Kidney epithelial cell (primary cell): ENCODE data around the gene STIM1. TPM values are rescaled to one million over a fixed set of nuclear protein-coding genes. Genes with fewer than 3 reads are reported as not detected.

Experiments used
- DNase-seq: peaks from one replicate; pipeline ENCODE4 v3.0.0-alpha.2; 2010; ENCODE audit warnings: low read depth
- H3K27me3 ChIP-seq: 2 replicates; pipeline ENCODE4 v1.6.0; 2011; ENCODE audit warnings: low read length; ENCODE audit not compliant: control insufficient read depth, insufficient read depth
- H3K36me3 ChIP-seq: 2 replicates; pipeline ENCODE4 v1.5.1; 2011; ENCODE audit warnings: low read length; ENCODE audit not compliant: control insufficient read depth, insufficient read depth
- H3K4me3 ChIP-seq: 2 replicates; pipeline ENCODE4 v1.5.1; 2011; ENCODE audit warnings: low read depth, mild to moderate bottlenecking, control low read depth, low read length
- CTCF ChIP-seq: IDR thresholded peaks from 2 replicates; pipeline ENCODE4 v1.5.1; 2011; ENCODE audit warnings: mild to moderate bottlenecking, moderate library complexity, low read length, control low read depth, inconsistent platforms; ENCODE audit not compliant: insufficient read depth, poor library complexity, severe bottlenecking
- total RNA-seq: library from RNA; depleted of rRNA; stranded (reverse); fragments of >200 nt; gene quantifications from 2 replicates; pipeline ENCODE4 v1.2.3, GENCODE V29; 2015

STIM1 gene
- total RNA-seq, 1 donor from 2014 or later, result 25.4 TPM

GRCh38 chr11:3954448-3955298, 99.2 kb downstream of the STIM1 start:
- no peak for TF ChIP-seq CTCF
- DNase-seq, result no peak
- no peaks in the 10 kb centered on the region for H3K36me3 ChIP-seq
- no peaks in the 10 kb centered on the region for H3K27me3 ChIP-seq
- no peak overlapping the region for H3K4me3 ChIP-seq

GRCh38 chr11:3955299-3955665, 99.8 kb downstream of the STIM1 start:
- Histone ChIP-seq H3K4me3 (no peak overlapping the region), H3K36me3 (no peaks in the 10 kb centered on the region), H3K27me3 (no peaks in the 10 kb centered on the region)
- no peak for TF ChIP-seq CTCF
- no peak for DNase-seq

- DNase-seq, result no peak
- Histone ChIP-seq H3K27me3 (no peaks in the 10 kb centered on the region), H3K4me3 (no peak overlapping the region), H3K36me3 (no peaks in the 10 kb centered on the region)
- no peak for TF ChIP-seq CTCF
Observed at GRCh38 chr11:3956038-3956437, 100.6 kb downstream of the STIM1 start.

GRCh38 chr11:3956748-3957147, 101.3 kb downstream of the STIM1 start:
- DNase-seq, result no peak
- Histone ChIP-seq H3K4me3 (no peak overlapping the region), H3K36me3 (no peaks in the 10 kb centered on the region), H3K27me3 (no peaks in the 10 kb centered on the region)
- no peak for TF ChIP-seq CTCF

GRCh38 chr11:3957437-3957836, 102.0 kb downstream of the STIM1 start:
- no peak for TF ChIP-seq CTCF
- Histone ChIP-seq H3K27me3 (no peaks in the 10 kb centered on the region), H3K36me3 (no peaks in the 10 kb centered on the region), H3K4me3 (no peak overlapping the region)
- no peak for DNase-seq

GRCh38 chr11:3958281-3958680, 102.8 kb downstream of the STIM1 start:
- H3K36me3 ChIP-seq, result no peaks in the 10 kb centered on the region
- no peaks in the 10 kb centered on the region for H3K27me3 ChIP-seq
- no peak for DNase-seq
- H3K4me3 ChIP-seq, result no peak overlapping the region
- TF ChIP-seq CTCF, result no peak
